K562 (cell line): Measurements from ENCODE around the gene CORO2A. TPM values are rescaled to one million over a fixed set of nuclear protein-coding genes. Genes with fewer than 3 reads are reported as not detected.

ENCODE experiments used
- ATAC-seq: fragments of 200-7000 bp; cut with Tn5 transposase; 3 replicates; pipeline ENCODE4 v1.9.1; 2020; ENCODE audit warnings: moderate library complexity
- BruUV-seq: library from RNA; stranded (reverse); fragments of 400-500 nt; replicated peaks from 2 replicates; lab custom pipeline; 2021; lab: Mats Ljungman, UMichigan
- CTCF ChIA-PET: fragments of 300-600 bp; formaldehyde crosslinking; extraction: SDS; loops from one replicate; lab custom pipeline; 2021; ENCODE audit warnings: low intra/inter-chr PET ratio; lab: Yijun Ruan, JAX
- POLR2A ChIA-PET: fragments of 300-600, 350-650 bp; sonication (Branson Sonifier 250); formaldehyde crosslinking; extraction: SDS; loops from one replicate; lab custom pipeline; 2021; ENCODE audit warnings: antibody characterized with exemption, inconsistent platforms; lab: Yijun Ruan, JAX
- DNase-seq, 4 experiments: peaks; one replicate each; pipeline versions ENCODE4 v3.0.0 to v3.0.0-alpha.2; 2011 to 2018; ENCODE audit warnings: low spot score in 3 of 4, mixed read lengths in 3 of 4; ENCODE audit errors: extremely low read depth in 1 of 4
- FAIRE-seq: peaks from 2 replicates; lab custom pipeline; 2011; peaks lifted over from hg19 to GRCh38; lab: Jason Lieb, UNC
- H2AFZ ChIP-seq: 2 replicates; pipeline ENCODE4 v1.6.0; 2011; ENCODE audit warnings: low read depth, low read length, control low read depth, inconsistent platforms
- H3K27ac ChIP-seq: fragments of 200-600 bp; 3 replicates; pipeline ENCODE4 v1.8.0; 2011; ENCODE audit warnings: low read depth, mild to moderate bottlenecking, control low read depth, inconsistent platforms, low read length, moderate library complexity, mixed read lengths; ENCODE audit errors: extremely low read depth
- H3K27me3 ChIP-seq, 2 experiments: fragments of 300-600 bp in 1 of 2; 2 replicates in 1 of 2; 3 replicates in 1 of 2; pipeline versions ENCODE4 v1.6.0 to v1.8.0; 2011; ENCODE audit warnings: inconsistent platforms in 2 of 2, low read length in 2 of 2, mild to moderate bottlenecking in 1 of 2, mixed read lengths in 1 of 2, moderate library complexity in 1 of 2; ENCODE audit not compliant: control insufficient read depth in 2 of 2, insufficient read depth in 2 of 2
- H3K36me3 ChIP-seq: fragments of 300-600 bp; 3 replicates; pipeline ENCODE4 v1.8.0; 2011; ENCODE audit warnings: mild to moderate bottlenecking, low read length, inconsistent platforms; ENCODE audit not compliant: control insufficient read depth, insufficient read depth
- H3K4me1 ChIP-seq, 2 experiments: fragments of 200-600 bp in 1 of 2; replicated peaks in 1 of 2; 2 replicates in 1 of 2; 3 replicates in 1 of 2; pipeline versions ENCODE4 v1.5.1 to v1.8.0; 2011; ENCODE audit warnings: inconsistent platforms in 2 of 2, low read length in 2 of 2, mild to moderate bottlenecking in 1 of 2, mixed read lengths in 1 of 2, moderate library complexity in 1 of 2; ENCODE audit not compliant: control insufficient read depth in 2 of 2, insufficient read depth in 2 of 2
- H3K4me2 ChIP-seq: 2 replicates; pipeline ENCODE4 v1.6.1; 2011; ENCODE audit warnings: low read length, control low read depth, inconsistent platforms, mixed read lengths; ENCODE audit not compliant: insufficient read depth
- H3K4me3 ChIP-seq: fragments of 200-600 bp; sonication (generic), shearing (Covaris generic); 2 replicates; pipeline ENCODE4 v1.5.1; 2016; ENCODE audit warnings: control low read depth, inconsistent platforms
- H3K79me2 ChIP-seq: fragments of 200-600 bp; 3 replicates; pipeline ENCODE4 v1.8.0; 2011; ENCODE audit warnings: low read length, inconsistent platforms; ENCODE audit not compliant: control insufficient read depth, insufficient read depth
- H3K9ac ChIP-seq, 2 experiments: 2 replicates each; pipeline versions ENCODE4 v1.6.0 to v1.6.1; 2011; ENCODE audit warnings: low read depth in 2 of 2, low read length in 2 of 2, control low read depth in 1 of 2, inconsistent platforms in 1 of 2, mild to moderate bottlenecking in 1 of 2, mixed read lengths in 1 of 2; ENCODE audit not compliant: insufficient read depth in 1 of 2
- H3K9me1 ChIP-seq: one replicate; pipeline ENCODE4 v1.6.0; 2011; ENCODE audit warnings: inconsistent platforms, mild to moderate bottlenecking, low read length, moderate library complexity; ENCODE audit not compliant: control insufficient read depth, insufficient read depth
- H3K9me3 ChIP-seq: replicated peaks from 2 replicates; pipeline ENCODE4 v1.5.1; 2011; ENCODE audit warnings: low read depth, low read length, inconsistent platforms; ENCODE audit not compliant: control insufficient read depth, insufficient read depth
- H4K20me1 ChIP-seq: replicated peaks from 2 replicates; pipeline ENCODE4 v1.6.1; 2011; ENCODE audit warnings: low read length, inconsistent platforms, mixed read lengths; ENCODE audit not compliant: control insufficient read depth, insufficient read depth
- BCL6 ChIP-seq: fragments of 250-450 bp; sonication (Bioruptor Pico); IDR thresholded peaks from 2 replicates; pipeline ENCODE4 v1.4.0; 2020
- DDX20 ChIP-seq: fragments of 450-650 bp; IDR thresholded peaks from 2 replicates; pipeline ENCODE4 v1.6.1; 2016; ENCODE audit warnings: missing genetic modification characterization, low read depth, mild to moderate bottlenecking, missing compliant biosample characterization, moderate library complexity
- E2F4 ChIP-seq: sonication (generic); formaldehyde crosslinking; IDR thresholded peaks from 2 replicates; pipeline ENCODE4 v1.8.0; 2022; ENCODE audit warnings: mild to moderate bottlenecking, low read depth, missing genetic modification reagents
- ETS1 ChIP-seq: conservative IDR thresholded peaks from 2 replicates; pipeline ENCODE4 v1.6.1; 2011; ENCODE audit warnings: low read depth, mild to moderate bottlenecking, low read length; ENCODE audit not compliant: control insufficient read depth
- KAT8 ChIP-seq: fragments of 450-650 bp; IDR thresholded peaks from 2 replicates; pipeline ENCODE4 v1.6.1; 2016; ENCODE audit warnings: low read depth, mild to moderate bottlenecking
- POLR3G ChIP-seq: IDR thresholded peaks from 2 replicates; pipeline ENCODE4 v1.6.1; 2011; ENCODE audit not compliant: insufficient read length, insufficient replicate concordance; ENCODE audit errors: extremely low read depth
- SMARCA4 ChIP-seq: fragments of 450-650 bp; IDR thresholded peaks from 2 replicates; pipeline ENCODE4 v1.6.1; 2016
- SOX6 ChIP-seq: fragments of 450-650 bp; IDR thresholded peaks from 2 replicates; pipeline ENCODE4 v1.6.1; 2014; ENCODE audit warnings: mild to moderate bottlenecking
- TBL1XR1 ChIP-seq, 2 experiments: IDR thresholded peaks; 2 replicates each; pipeline ENCODE4 v1.6.1; 2012; ENCODE audit warnings: improper control_type of control experiment in 2 of 2, low read length in 2 of 2, mild to moderate bottlenecking in 1 of 2
- TFAM ChIP-seq: fragments of 250-450 bp; sonication (Bioruptor Pico); conservative IDR thresholded peaks from 2 replicates; pipeline ENCODE4 v1.5.0; 2021; ENCODE audit warnings: mild to moderate bottlenecking, moderate library complexity
- ZKSCAN8 ChIP-seq: fragments of 200-800 bp; sonication (Bioruptor generic); IDR thresholded peaks from 2 replicates; pipeline ENCODE4 v1.6.1; 2016; ENCODE audit warnings: missing genetic modification characterization, missing compliant biosample characterization
- ZNF134 ChIP-seq: fragments of 250-450 bp; sonication (Bioruptor Pico); conservative IDR thresholded peaks from 2 replicates; pipeline ENCODE4 v1.4.0; 2020
- ZNF639 ChIP-seq, 2 experiments: fragments of 200-800 bp in 1 of 2; sonication (Bioruptor generic) in 1 of 2; sonication (generic) in 1 of 2; formaldehyde crosslinking in 1 of 2; IDR thresholded peaks in 1 of 2; conservative IDR thresholded peaks in 1 of 2; 2 replicates each; pipeline versions ENCODE4 v1.5.0 to v1.6.1; 2016 to 2020; ENCODE audit warnings: missing compliant biosample characterization in 1 of 2, missing genetic modification characterization in 1 of 2, missing genetic modification reagents in 1 of 2
- ZNF764 ChIP-seq: fragments of 250-450 bp; sonication (Bioruptor Pico); IDR thresholded peaks from 2 replicates; pipeline ENCODE4 v1.4.0; 2020; ENCODE audit warnings: low read depth, mild to moderate bottlenecking, moderate library complexity
- ZNF785 ChIP-seq: fragments of 250-450 bp; sonication (Bioruptor Pico); IDR thresholded peaks from 2 replicates; pipeline ENCODE4 v1.4.0; 2020; ENCODE audit warnings: mild to moderate bottlenecking
- WGBS: fragments of 100-300 bp; shearing (Covaris generic); methylation state at CpG from one replicate; pipeline ENCODE4 v1.1.6; 2016; ENCODE audit warnings: low coverage, mixed read lengths; ENCODE audit not compliant: insufficient coverage; ENCODE audit errors: missing lambda C conversion rate; 5-methylcytosine and 5-hydroxymethylcytosine counted together
- in situ Hi-C: fragments of 300-500 bp; cut with MboI; formaldehyde crosslinking; loops from 4 replicates; pipeline ENCODE4 v1.15.0; 2018; ENCODE audit warnings: inconsistent platforms, mixed read lengths
- intact Hi-C: fragments of 100-400 bp; cut with micrococcal nuclease; formaldehyde crosslinking; loops from 2 replicates; pipeline ENCODE4 v1.14.2; 2022
- polyA plus RNA-seq, 8 experiments: library from polyadenylated mRNA; depleted of rRNA in 4 of 8; stranded (reverse) in 5 of 8; unstranded in 3 of 8; fragments of >200 nt; fragmentation: Nextera tagmentation in 2 of 8; fragmentation: Illumina TruSeq in 1 of 8; extraction: Ambion mirVana in 2 of 8; extraction: Trizol in 1 of 8; gene quantifications; 2 replicates each; pipeline versions ENCODE4 v1.2.1 to v1.2.3, GENCODE V29; 2011 to 2014; ENCODE audit warnings: inconsistent platforms in 1 of 8, missing spikeins in 1 of 8
- total RNA-seq, 7 experiments: library from RNA; depleted of rRNA in 6 of 7; stranded (reverse); fragments of >200 nt in 6 of 7; fragmentation: Illumina TruSeq in 2 of 7; extraction: Trizol in 2 of 7; gene quantifications; 2 replicates each; pipeline versions ENCODE4 v1.2.1 to v1.2.3, GENCODE V29; 2011 to 2021; ENCODE audit warnings: low replicate concordance in 1 of 7

The CORO2A gene
- total and polyA plus RNA-seq, 9 of the 15 experiments (the other 6 are each of a cell fraction or from before 2014, with no cell fraction given) = 9.5 to 26.6 (median 18.0) TPM

GRCh38 chr9:98101416-98101815 is 91.0 kb downstream of the CORO2A start:
- no peaks in the 10 kb centered on the region for H3K9me1 ChIP-seq
- H2AFZ ChIP-seq = no peak overlapping the region
- H3K9me3 ChIP-seq = no peaks in the 10 kb centered on the region
- H3K4me1 ChIP-seq = no peaks in the 10 kb centered on the region
- no TSS peak for BruUV-seq
- no peak overlapping the region for H3K4me3 ChIP-seq
- CTCF ChIA-PET = no interaction called here
- H3K4me2 ChIP-seq = no peak overlapping the region
- POLR2A ChIA-PET = interaction anchor here (0.7 to 1.6 kb wide), 3 partner anchors 13 to 701 kb away, joined by 3 read pairs; no protein-coding TSS in a partner anchor
- no peaks in the 10 kb centered on the region for H3K79me2 ChIP-seq
- H3K27ac ChIP-seq = no peak overlapping the region
- TF ChIP-seq ZNF639 (CRISPR knock-in tag; conservative IDR thresholded peaks at IDR 0.05 in 1 of 2, IDR thresholded peaks at IDR 0.05 in 1 of 2) (no peak), KAT8 (no peak), POLR3G (no peak), E2F4 (CRISPR knock-in tag) (no peak), SMARCA4 (no peak), DDX20 (no peak), ZNF134 (no peak), TBL1XR1 (IDR thresholded peaks at IDR 0.05; ENCODE audit: low read length in 2 of 2) (no peak), BCL6 (no peak), ZKSCAN8 (CRISPR knock-in tag) (no peak), ZNF764 (CRISPR knock-in tag) (no peak), ZNF785 (CRISPR knock-in tag) (no peak), SOX6 (no peak), ETS1 (no peak), TFAM (CRISPR knock-in tag) (no peak)
- in situ Hi-C loops (no loop called here), intact Hi-C loops (no loop called here)
- DNase-seq (no peak), ATAC-seq (no peak), FAIRE-seq (no peak)
- no peaks in the 10 kb centered on the region for H4K20me1 ChIP-seq
- no peaks in the 10 kb centered on the region for H3K27me3 ChIP-seq
- H3K36me3 ChIP-seq = peaks cover 67% of the 10 kb centered on the region
- WGBS = 87% methylated on average over 7 of the region's 7 CpGs
- H3K9ac ChIP-seq = no peak overlapping the region
